Activated gamma-delta T cell treated with anti-CD3 and anti-CD28 coated beads, Interleukin-2, amount 50 U/mL, for 16 hours (primary cell): ENCODE results near the gene CXCR4.
A peak's percentile ranks its signal among the peaks of the same experiment; 100 is the strongest.

Experiments
- DNase-seq: peaks from one replicate; pipeline ENCODE4 v3.0.0-alpha.2; 2020; ENCODE audit warnings: low read depth

The CXCR4 gene

DNA sequence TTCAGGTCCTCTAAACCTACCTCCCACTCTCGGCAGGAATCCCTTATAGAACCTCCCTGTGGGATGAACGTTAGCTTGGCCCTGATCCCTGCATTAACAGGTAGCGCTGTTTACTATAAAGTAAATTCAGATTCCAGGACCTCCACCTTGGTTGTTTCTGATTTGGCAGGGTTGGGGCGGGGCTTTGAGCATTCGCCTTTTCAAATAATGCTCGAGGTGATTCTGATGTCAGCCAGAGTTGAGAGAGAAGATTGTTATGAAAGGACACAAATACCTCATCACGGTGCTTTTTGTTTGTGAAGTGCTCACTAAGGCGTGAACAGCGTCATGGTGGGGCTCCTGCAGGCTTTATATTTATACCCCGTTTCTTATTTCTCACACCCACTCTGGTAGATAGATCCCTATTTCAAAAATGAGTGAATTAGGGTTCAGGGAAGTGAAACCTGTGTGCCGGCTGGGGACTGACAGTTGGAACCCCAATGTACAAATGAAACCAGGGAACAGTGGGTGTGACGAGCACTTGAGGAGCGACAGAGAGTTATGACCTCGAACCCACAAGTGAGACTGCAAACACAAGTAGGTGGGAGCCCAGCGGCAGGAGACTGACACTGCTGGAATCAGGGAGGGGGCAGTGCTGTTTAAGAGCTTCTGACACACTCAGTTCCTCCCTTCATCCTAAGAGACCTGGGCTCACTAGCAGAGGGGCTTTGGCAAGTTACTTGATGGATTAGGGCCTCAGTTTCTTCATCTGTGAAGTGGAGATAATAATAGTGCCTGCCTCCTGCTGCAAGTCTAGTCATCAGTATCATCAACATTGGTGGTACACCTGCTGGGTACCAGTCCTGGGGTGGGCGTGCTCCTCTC lies 14.2 kb upstream of the CXCR4 start:
- DNase-seq, result peak; percentile 41

DNA sequence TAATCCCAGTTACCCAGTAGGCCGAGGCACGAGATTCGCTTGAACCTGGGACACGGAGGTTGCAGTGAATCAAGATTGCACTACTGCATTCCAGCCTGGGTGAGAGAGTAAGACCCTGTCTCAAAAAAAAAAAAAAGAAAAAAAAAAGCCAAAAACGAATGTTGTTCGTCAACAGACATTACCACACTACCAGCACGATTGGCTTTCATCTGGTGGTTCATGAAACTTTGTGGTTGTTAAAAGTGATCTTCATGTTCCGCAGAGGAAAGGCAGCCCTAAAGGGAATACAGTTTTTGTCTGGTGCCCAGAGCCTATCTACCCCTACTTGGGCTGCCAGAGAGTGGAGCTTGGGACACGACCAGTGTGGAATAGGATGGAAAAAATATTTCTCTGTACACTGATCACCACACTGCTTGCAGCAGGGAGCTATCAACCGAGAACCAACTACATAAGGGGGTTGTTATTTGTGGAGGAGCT lies 13.6 kb upstream of the CXCR4 start:
- no peak for DNase-seq

DNA sequence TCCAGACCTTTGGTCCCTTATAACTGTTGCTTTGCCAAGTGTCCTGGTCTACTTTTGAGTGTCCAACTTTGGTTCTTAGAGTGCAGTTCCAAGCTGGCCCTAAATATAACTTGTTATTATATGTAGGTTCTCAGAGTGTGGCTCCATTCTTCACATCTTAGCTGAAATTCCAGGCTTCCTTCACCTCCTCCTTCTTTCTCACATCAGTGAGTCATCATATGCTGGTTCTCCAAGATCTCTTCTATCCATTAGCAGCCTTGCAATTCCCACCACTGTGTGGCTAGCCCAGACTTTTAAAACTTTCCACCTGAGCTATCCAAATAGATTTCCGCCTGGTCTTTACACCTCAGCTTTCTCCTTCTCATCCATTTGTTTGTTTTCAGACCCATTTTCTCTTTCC lies 12.6 kb upstream of the CXCR4 start:
- no peak for DNase-seq

DNA sequence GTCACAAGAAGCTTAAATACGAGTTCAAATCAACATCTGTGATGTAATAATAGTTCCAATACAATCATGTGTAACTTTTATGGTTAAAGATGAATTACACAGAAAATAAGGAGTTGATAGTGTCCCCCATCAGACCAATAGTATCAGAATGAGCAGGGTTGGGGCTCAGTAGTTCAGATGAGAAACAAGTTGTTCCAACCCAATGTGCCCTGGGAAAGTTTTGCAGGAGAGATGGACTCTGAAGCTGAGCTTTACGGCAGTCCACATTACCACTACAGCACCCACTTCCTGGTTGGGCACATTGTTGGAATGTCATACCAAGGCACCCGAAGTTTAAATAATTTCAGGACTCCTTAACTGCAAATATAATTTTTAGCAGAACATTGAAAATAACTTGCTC lies 12.1 kb upstream of the CXCR4 start:
- no peak for DNase-seq

DNA sequence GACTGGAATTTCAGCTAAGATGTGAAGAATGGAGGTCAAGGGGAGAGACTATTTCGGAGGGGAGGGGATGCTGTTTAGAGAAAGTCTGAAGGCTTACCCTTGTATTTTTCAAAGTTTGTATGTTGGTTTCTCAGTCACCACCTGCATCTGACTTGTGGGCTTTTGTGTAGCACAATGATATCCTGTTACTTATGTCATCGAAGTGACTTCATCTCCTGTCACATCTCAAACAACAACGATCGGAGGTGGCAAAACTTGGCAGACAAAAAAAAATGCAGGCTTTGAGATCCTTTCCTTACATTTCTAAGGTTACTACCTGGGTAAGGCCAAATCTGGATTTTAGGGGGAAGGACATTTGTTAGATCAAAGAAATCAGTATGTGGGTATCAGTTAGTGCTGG lies 11.7 kb upstream of the CXCR4 start:
- DNase-seq, result no peak

DNA sequence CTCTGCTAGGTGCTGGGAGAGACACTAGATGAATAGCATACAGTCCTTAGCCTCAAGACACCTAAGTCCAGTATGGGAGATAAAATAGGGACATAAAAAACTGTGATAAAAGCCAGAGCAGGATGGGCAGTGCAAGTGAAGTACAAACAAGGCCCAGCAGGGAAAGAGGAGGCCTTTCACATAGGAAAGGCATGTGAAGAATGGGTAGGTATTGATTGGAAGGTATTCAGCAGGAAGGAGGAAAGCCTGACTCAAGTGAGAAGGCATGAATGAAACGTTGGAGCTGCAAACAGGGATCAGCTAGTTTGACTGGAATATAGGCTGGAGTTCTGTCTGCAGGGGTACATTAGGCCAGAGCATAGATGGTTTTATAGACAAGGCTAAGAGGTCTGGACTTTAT lies 11.0 kb upstream of the CXCR4 start:
- no peak for DNase-seq

DNA sequence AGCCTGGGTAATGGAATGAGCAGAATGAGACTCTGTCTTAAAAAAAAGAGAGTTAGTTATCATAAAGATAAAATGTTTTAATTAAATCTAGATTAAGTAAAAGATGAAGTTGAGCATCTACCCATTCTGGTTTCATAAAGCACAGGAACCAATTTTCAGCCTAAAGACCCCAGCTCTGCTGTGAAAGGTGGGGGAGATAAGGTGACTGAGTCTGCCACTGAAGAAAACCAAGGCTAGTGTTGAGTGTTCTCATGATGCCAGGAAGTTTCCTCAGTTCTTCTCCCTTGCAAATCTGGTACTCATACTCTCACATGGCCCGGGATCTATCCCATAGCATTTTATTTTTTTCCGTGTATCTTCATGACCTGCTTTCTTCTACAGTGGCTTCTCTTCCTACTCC lies 10.4 kb upstream of the CXCR4 start:
- no peak for DNase-seq

DNA sequence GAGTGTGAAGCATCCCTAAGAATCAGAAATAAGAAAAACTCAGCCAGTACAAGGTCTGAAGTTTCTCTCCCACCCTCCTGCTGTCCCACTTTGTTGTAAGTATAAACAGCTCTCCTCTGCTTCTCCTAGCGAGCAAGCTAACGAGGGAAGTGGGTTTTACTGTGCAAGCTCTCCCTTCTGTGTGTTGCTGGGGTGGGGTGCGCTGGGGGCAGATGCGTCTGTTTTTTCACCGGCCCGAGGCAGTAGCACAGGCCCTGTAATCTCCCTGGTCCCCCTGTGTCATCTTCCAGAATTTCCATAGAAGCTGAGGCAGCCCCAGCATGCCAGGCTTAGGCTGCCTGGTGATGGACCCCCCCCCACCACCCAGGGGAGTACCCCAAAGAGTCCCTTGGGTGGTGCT lies 9.4 kb upstream of the CXCR4 start:
- no peak for DNase-seq

DNA sequence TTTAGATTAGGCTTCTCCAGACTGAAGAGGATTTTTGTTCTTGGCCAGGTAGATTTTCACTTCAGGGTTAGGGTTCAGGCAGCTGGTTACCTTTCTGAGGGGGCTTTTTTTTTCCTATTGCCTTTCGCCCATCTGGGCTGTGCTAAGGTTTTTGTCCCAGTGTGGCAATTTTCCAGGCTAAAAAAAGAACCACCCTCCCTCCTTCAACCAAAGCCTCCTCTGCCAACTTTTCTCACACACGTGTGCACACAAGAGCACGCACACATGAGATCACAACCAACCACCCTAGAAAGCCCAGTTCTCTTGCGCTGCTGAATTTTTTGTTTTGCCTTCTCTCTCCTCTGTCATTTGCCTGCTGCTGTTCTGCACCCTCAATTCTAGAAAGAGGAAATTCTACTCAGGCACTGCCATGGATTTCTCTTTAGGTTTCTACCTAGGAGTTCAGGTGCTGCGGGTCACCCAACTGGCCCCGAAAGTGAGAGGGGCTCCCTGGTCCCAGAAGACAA lies 8.5 kb upstream of the CXCR4 start:
- DNase-seq, result no peak

DNA sequence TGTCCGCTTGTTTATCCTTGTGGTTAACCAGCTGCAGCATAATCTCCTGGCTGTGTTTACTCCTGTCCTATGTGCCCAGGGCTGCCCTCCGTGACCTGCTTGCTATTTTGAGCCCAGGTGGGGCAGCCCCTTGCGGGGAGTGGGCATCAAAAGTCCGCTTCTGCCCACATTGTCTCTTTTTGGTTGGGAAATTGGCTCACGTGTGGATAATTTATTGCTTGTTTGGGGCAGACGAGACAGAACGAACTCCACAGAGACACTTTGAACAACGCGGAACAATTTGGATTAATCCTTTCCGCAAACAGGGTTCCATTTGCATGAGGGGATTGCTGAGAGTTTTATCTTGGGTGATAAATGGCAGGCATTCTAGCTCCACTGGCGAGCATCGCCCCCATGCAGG lies 8.1 kb upstream of the CXCR4 start:
- DNase-seq, result no peak

DNA sequence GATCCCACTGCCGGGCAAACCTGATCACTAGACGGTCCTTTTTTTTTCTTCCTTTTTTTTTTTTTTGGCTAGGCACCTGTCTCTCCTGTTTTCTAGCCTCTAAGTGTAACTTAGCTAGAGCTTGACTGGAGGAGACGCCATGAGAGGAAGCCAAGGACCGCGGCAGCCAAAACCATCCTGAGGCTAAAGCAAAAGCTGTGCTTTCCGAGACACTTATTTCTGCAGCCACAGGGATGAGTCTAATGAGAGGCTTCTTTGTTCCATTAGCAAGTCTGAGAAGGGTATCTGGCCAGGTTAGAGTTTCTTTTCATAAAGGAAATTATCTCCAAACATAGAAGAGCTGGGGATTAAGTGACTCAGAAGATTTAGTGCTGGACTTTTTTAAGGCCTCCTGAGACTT lies 7.3 kb upstream of the CXCR4 start:
- no peak for DNase-seq

DNA sequence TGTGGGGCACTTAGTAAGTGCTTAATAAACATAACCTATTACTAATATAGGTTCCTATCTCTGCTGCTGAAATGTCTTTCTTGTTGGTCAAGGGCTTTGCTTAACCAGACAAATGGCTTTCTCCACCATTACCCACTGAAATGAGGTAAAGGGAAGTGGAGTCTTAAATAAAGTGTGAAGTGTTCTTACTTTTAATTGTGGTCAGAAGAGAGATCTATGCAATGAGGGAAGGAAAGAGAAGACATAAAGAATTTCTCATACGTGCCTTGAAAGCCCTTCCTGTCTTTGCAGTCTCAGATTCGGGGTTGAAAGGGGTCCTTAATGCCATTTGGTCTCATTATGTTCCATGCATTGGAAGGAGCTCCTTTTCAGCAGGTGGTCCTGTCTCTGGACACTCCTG lies 6.9 kb upstream of the CXCR4 start:
- no peak for DNase-seq

DNA sequence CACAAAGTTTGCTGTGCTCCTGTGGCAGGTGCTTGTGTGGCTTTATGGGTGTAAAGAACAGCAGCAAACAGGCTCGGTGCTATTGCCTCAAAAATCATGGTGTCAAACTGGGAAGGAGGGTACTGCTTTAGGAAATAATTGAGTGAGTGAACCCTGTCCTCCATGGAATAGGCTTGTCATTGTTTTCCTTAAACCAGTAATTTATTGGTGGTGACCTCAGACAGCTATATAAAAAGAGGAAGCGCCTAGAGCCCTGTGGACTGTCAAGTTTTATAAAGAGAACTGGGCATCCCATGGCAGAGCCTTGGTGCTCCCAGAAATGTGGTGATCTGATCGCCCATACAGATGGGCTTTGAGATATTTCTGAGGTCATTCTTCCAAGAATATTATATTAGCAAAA lies 4.7 kb upstream of the CXCR4 start:
- DNase-seq, result no peak

DNA sequence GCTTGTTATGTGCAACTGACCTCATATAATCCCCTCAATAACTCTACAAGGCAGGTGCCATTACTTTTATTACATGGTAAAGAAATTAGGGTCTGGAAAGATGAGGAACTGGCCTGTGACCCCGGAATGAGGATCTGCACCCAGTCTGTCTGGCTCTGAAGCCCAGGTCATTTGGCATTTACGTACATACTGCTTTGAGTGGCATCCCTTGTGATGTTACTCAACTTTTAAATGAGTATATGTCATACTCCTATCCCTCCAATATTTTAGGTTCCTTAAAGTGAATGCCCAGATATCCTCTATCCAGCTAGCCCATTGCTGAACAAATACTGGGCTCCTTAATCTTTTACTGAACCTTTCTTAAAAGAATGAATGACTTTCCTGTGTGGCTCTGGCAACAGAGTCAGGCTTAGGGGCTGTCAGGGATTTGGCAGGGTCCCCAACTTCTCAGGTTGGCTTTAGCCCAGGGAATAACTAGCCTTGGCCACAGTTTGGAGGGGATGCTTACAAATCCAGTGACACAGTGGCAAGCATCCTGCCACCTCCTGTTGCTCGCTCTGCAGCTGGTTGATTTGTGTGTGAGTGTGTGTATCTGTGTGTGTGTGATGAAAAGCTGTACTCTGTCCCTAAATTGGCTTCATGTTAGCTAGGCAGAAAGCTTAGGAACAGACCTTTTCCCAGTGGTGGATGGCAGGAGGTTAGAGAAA lies 3.4 kb upstream of the CXCR4 start:
- DNase-seq, result no peak

DNA sequence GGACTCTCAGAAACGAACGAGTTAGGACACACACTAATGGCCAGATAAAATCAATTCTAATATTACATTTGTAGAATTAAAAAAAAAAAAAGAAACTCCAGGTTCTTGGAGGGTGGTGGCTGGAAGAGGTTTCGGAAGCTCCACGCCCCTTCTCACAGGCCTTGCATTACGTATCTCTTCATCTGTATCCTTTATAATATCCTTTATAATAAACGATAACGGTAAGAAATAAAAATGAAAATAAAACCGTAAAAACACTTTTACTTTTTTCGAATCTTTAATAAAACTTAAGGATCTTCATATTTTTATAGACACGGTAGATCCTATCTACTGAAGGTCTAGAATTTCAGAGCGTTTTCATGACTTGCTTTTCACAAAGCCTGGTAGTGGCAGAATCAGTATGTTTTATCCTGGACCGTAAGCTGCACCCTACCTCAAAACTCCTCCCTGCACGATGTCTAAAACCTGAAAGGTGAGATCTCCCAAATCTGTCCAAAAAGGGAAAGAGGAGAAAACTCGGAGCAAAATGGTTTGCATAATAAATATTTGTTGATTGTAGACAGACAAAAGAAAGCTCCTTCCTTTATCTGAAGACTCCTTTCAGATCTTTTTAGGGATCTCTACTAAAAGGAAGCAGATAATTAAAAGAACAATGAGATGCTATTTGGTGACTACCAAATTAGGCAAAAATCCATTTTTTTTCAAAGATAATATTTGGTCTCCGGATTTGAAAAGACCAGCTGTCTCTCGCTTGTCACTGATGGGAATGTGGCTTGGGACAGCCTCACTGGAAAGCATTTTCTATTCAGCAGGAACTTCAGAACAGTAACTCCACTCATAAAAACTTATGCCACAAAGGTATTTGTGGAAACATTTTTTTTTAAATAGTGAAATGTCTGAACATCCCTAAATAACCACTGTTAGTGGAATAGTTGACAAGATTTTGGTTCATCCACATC lies 2.0 kb upstream of the CXCR4 start:
- no peak for DNase-seq

DNA sequence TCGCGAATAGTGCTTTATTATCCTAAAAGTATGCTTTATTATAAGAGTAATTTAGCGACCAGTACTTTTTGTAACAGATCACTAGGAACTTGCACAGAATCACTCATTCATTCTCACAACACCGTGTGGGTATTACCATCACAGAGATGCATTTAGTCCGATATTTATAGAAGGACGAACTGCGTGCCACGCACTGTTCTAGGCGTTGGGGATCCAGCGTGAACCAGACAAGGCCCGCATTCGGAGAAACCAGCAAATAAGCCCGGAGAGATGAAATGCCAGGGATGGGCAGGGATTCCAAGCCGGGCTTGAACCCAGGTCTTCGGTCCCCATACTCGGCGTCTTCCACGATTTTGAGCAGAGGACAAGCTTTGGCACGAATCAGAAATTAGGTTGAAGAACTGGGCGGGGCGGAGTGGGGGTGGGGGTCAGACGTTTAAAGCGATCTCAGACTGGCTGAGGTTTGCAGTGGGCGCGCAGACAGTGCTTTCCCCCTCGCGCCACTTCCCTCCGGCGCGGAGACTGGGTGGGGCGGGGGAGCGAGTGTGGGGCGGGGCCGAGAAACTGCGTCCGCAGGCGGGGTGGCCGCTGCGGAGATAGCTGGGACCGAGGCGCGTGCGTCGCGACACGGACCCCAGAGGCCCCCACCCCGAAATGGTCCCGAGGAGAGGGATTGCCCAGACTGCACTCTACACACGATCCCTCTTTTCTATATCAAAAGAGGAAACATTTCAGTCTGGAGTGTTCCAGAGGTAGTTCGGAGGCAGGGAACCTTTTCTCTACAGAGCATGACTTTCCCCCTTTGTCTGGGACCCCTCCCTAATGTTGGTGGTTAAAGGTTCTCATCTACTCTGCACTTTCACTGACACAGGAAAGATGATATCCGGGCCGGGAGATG lies 1.1 kb upstream of the CXCR4 start:
- DNase-seq, result peak; percentile 80

DNA sequence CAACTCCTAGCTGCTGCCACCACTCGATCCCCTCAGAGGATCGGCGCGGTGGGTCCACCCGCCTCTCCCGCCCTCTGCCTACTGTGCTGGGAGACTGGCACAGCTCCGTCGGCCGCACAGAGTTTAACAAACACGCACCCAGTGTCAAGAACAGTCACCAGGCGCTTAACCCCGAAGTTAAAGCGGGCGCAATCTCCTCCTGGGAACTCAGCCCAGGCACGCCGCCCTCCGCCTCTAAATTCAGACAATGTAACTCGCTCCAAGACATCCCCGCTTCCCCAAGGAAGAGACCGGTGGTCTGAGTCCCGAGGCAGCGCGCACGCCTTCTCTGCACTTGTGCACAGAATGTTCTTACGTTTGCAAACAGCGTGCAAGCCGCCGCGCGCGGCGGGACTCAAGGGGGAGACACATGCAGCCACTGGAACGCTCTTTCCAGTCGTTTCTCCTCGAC lies 533 bp downstream of the CXCR4 start:
- no peak for DNase-seq

DNA sequence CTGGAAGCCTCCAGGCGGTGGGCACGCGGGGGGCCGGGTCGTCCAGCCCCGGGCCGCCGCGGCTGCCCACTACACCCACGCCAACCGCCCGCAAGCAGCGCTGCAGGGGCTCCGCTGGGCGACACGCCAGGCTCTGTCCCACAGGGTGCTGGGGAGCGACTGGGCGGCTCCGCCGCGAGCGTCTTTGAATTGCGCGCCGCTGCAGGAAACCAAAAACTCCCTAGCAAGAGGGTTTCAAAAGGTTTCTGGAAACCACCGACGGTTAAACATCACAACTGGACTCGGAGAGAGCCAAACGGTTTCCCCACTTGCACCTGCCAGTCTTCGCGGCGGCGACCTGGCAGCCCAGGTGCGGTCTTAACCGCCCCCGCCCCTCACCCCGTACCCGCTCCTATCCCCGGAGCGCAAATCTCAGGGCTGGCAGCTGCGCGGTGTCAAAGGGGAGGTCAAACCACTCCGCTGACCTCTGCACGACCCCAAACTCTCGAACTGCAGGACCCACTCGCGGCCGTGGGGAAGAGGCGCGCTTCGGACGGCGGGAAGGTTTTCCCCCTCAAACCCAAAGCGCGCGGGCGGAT lies 1.0 kb downstream of the CXCR4 start:
- peak; percentile 57 for DNase-seq

DNA sequence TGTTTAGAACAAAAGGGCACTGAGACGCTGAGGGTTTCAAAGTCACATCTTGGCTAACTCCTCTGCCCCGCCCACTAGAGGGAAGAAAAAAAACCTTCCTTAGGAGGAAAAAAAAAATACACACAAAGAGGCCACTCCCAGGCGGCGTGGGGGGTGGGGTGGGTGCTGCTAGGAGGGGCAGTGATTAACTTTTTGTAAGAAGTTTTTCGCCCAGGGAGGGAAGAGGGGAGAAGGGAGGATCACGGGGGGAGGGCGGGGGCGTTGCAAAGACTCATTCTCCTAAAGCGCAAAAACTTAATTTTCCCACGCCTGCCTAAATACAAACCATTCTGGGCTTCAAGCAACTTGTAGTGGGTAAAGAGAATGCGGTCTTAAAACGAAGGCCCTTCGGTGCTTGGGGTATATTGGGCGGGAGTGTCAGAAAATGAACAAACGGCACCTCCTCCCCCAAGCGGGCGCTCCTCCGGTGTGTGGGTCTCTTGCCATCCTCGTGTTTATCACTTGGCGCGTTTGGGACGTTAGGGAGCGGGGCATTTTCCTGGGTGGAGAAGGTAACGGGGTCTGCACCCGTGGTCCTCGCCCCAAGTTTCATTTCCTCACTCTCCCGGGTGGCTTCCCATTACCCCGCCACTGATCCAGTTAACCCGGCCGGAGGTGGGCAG lies 1.7 kb downstream of the CXCR4 start:
- peak; percentile 63 for DNase-seq

DNA sequence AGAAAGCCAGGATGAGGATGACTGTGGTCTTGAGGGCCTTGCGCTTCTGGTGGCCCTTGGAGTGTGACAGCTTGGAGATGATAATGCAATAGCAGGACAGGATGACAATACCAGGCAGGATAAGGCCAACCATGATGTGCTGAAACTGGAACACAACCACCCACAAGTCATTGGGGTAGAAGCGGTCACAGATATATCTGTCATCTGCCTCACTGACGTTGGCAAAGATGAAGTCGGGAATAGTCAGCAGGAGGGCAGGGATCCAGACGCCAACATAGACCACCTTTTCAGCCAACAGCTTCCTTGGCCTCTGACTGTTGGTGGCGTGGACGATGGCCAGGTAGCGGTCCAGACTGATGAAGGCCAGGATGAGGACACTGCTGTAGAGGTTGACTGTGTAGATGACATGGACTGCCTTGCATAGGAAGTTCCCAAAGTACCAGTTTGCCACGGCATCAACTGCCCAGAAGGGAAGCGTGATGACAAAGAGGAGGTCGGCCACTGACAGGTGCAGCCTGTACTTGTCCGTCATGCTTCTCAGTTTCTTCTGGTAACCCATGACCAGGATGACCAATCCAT lies 2.7 kb downstream of the CXCR4 start:
- DNase-seq, result no peak
